HG03060 (cell line): ENCODE measurements around the gene UBTD1.

Experiments used
- ATAC-seq: cut with Tn5 transposase; IDR thresholded peaks from one replicate; pipeline ENCODE4 v1.9.1; 2021; ENCODE audit warnings: low read depth, moderate number of reproducible peaks; ENCODE audit not compliant: unreplicated experiment

The UBTD1 gene

DNA sequence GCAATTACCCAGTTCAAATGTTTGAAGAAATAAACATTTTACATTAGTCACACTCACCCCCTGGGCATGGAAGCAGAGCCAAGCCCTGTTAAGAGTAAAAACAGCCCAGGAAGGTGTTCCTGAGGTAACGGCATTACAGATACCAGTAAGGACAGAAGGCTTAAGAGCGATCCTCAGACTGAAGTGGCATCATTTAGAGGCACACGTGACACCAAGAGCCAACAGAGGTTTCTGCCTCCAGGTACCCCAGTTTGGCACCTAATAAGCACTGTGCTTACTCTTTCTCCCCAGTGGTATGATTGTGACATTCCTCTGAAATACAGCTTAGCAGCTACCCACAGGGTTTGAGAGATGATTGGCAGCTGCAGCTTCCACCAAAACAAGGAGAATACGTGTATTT is 17.7 kb upstream of the UBTD1 start:
- no peak for ATAC-seq

DNA sequence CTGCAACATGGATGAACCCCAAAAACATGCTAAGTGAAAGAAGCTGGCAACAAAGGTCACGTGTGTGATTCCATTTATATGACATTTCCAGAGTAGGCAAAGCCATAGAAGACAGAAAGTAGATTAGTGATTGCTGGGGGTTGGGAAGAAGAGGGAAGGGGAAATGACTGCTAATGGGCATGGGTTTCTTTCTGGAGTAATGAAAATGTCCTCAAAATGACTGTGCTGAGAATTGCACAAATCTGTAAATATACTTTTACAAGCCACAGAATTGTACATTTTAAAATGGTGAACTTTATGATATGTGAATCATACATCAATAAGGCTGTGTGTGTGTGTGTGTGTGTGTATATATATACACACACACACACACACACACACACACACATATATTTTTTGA is 16.3 kb upstream of the UBTD1 start:
- ATAC-seq, result no peak

DNA sequence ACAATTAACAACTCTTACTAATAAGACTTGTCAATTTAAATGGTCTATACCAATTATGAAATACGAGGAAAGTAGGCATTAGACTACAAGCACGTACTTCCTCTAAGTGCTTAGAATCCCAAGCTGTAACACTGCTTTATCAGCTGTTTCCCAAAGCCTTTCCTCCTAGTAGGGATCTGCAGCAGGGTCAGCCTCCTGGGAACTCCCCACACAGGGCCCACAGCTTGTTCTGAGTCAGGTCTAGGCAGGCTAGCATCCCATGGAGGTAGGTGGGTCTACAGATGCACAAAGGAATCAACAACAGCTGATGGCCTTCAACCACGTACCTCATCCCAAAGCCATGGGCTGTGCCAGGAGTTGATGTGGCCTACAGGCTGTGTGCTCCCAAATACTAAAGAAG is 15.2 kb upstream of the UBTD1 start:
- no peak for ATAC-seq

DNA sequence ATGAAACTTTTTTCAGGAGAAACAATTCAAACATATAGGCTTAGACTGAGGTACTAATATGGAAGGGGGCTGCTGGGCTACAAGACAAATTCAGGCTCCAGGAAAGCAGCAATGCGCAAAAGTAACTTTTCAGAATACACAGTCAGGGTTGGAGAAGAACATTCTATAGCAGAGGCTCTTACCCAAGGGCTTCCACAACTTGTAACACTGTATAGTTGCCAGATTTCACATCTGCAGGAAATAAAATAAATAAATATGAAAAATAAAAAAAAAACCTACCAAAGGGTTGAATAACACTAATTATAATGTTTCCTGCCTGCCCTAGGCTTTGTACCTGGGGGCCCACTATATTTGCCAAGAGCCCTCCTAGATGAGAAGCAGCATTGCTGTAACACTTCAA is 14.8 kb upstream of the UBTD1 start:
- ATAC-seq, result no peak

DNA sequence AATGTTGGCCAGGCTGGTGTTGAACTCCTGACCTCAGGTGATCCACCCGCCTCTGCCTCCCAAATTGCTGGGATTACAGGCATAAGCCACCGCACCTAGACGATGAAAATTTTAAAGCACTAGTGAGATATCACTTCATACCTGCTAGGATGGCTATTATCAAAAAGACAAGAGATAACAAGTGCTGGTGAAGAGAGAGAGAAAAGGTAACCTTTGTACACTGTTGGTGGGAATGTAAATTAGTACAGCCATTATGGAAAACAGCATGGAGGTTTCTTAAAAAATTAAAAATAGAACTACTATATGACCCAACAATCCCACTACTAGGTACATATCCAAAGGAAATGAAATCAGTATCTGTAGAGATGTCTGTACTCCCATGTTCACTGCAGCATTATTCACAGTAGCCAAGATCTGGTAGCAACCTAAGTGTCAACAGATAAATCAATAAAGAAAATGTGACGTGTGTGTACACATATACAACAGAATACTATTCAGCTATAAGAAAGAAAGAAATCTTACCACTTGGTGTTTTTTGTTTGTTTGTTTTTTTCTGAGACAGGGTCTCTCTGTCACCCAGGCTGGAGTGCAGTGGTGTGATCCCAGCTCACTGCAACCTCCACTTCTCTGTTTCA is 13.0 kb upstream of the UBTD1 start:
- no peak for ATAC-seq

DNA sequence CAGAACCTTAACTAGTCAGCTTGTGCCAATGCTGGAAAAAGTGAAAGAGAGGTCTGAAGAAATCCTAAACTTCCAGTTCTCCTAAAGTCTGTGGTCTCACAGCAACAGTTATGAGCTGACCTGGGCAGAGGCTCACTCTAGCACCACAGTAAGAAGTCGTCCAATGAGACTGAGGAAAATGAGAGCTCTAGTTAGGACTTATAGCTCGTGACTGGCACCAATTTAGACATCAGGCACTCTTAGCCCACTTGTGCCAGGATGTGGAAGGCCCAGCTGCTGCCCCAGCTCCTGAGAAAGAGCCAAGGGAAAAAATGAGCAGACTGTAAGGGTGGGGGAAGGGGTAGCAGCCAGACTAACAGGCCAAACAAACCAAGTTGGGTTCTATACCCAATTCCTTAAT is 8.1 kb upstream of the UBTD1 start:
- ATAC-seq, result no peak

DNA sequence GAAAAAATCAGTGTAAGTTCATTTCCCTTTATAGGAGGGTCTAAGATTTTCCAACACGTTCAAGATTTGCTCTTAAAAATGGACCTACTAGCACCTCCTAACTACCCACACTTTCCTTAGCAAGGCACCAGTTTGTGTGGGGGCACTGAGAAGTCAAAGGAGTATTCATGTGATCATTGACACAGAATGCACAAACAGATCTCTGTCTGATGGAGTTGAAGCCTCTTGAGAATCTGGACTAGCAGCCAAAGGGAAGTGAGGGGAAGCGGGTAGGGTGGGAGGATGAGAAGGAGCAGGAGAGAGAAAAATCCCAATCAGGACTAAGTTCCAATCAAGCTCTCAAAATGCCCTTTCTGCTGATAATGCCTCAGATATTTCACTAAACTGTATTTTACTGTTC is 4.6 kb upstream of the UBTD1 start:
- ATAC-seq, result no peak

DNA sequence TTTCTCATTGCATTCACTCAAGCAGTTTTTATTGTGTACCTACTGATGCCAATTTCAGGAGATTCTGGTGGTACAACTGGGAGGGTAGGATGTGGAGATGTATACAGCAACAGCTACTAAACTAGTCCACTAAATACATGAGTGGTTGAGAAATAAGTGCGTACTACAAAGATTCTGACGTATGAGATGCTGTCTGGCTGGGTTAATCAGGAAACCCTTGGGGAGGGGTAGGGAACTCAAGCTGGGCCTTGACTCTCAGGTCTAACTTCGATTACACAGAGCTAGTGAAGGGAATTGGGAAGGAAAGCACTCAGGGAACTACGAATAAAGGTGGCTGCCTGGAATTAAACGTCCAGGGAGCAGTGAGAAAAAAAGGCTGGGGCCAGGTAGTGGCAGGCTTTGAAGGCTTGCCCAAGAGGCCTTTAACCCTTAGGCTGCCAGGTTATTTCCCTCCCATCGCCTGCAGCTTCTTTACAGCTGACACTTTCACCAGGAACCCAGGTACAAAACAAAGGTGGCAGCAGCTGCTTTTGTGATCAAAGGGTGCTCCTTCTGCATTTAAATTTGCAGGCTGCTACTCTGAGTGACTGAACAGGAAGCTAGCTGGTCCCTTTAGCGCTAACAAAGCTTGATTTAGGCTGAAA is 3.7 kb upstream of the UBTD1 start:
- no peak for ATAC-seq

DNA sequence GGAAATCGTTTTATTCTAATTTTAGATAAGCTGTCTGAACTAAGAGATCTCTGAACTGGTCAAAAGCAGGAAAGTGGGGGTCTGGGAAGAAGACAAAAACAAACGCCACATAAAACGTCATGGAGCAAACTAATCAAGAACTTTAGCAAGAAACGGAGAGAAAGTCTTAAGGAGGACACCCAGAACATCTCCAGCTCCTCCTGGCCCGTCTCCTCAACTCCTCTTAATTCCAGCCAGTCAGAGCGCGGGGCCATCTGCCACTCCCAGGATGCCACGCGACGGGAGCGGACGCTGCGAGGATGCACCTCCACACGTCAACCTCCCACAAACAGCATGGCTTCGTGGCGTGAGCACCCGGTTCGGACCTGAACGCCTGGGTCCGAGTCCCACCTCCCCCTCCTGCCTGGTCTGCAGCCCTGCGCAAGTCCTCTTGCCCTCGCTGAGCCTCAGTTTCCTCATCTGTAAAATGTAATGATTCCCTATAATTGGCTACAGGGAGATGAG is 1.1 kb upstream of the UBTD1 start:
- ATAC-seq, result peak; percentile 24

DNA sequence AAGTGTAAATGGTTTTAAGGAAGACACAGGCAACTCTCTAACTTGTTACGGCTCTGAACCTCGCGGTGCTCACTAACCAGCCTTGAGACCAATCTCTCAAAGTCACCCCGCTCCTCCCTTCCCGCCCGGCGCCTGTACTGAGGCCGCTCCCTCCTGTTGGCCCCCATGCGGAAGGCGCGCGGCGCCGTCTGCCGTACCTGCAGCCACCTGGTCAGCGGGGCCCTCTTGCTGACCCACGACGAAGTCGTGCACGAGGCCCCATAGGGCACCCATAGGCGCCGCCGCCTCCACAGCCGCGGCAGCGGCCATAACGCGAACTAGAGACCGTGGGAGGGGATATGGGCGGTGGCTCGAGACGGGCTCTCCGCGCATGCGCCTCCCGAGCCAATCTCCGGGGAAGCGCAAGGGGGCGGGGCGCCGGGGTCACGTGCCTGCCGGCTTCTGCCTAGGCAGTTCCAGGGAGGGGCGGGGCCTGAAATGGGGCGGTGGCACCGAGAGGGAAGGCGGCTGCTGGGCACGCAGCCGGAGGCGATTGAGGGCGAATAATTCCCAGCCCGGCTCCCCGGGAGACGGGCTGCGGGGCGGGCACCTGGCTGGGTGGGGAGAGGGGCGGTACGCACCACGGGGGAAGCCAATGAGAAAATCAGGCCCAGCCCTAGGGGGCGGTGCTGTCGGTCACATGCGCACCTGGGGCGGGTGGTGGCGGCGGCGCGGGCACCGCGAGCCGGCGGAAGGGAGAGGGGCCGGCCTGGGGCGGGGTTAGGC is 466 bp upstream of the UBTD1 start, which contains the start of gene MMS19:
TSS of gene MMS19 (minus strand) at position 347 of the 765 bp plus-strand sequence. CDS start at position 309, 38 bp downstream.
- ATAC-seq, result peak; percentile 75

DNA sequence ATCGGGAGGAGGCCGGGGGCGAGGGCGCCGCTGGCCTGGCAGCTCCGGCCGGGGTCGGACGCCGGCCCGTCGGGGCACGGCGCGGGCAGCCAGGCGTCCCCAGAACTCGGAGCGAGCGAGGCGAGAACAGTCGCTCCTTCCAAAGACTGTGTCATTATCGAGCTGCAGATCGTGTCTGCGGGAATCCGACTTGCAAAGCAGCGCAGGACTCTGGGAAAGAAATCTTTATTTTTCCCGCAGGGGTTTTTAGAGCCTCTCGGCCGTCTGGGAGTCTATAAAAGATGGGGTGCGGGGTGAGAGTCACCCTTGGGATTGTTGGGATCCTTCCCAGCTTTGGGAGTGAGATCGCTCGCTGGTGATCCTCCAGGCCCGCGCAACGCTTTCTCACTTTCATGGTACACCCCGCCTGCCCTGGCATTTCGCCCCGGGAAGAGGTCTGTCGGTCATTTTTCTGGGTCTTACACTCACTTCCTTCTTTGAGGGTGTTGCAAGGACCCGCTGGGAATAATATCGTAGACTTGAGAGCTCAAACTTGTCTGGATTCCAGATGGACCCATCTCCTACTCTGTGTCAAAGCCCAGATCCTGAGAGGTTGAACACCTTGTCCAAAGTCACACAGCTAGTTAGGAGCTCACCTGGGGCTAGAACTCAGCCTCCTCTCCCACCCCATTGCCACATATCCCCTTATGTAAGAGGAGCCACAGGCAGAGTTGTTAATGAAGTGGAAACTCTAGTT is 1.0 kb downstream of the UBTD1 start:
- ATAC-seq, result no peak

DNA sequence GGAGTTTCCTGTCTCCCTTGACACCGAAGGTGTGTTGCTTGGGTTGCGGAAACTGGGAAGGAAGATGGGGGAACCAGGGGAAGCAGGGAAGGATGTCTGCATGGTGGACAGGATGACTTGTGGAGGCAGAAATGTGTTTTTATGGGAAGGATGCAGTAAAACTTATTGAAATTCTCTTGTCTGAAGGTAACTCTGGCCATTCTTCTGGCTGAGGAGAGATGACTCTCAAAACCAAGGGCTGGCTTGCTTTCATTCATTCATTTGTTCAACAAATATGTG is 1.5 kb downstream of the UBTD1 start:
- ATAC-seq, result no peak

DNA sequence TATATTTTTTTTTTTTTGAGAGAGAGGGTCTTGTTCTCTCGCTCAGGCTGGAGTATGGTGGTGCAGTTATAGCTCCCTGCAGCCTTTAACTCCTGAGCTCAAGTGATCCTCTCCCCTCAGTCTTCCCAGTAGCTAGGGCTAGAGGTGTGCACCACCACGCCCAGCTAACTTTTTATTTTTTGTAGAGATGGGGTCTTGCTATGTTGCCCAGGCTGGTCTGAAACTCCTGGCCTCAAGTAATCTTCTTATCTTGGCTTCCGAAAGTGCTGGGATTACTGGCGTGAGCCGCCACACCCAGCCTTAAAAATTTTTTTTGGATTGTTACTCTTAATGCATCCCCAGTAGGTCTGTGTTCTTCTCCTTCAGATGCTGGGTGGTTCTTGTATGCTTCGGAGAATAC is 4.2 kb downstream of the UBTD1 start:
- ATAC-seq, result no peak

DNA sequence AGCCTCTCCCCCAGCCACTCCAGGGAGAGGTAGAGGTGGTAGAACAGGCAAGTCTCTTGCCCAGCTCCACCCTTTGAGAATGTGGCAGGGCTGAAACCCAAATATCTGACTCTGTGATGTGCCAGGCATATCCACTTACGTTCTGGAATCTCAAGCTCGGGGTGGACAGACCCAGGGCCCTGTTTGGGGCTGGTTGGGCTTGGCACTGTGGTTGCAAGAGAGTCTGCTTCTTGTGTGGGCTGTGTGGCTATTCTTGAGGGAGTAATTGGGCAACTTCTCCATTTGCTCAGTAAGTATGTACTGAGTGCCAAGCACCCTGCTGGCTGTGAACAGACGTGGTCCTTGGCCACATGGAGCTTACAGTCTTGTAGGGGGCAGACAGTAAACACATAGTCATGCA is 4.7 kb downstream of the UBTD1 start:
- ATAC-seq, result no peak

DNA sequence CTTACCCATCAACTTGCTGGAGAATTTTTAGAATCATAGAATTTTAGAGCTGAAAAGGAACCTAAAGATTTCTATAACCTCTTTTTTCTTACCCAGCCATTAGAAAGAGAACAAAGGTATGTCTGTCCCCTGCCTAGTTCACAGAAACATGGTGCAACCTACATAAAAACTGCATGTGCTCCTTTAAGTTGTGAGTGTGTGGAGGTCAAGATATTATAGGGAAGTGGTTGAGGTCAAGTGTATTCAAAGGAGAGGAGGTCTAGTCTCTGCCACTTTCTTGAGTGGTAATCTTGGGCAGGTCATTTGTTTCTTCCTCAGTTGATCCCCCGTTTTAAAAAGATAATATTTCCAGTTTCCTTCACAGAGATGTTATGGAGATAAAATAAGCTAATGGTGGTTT is 6.4 kb downstream of the UBTD1 start:
- ATAC-seq, result no peak

DNA sequence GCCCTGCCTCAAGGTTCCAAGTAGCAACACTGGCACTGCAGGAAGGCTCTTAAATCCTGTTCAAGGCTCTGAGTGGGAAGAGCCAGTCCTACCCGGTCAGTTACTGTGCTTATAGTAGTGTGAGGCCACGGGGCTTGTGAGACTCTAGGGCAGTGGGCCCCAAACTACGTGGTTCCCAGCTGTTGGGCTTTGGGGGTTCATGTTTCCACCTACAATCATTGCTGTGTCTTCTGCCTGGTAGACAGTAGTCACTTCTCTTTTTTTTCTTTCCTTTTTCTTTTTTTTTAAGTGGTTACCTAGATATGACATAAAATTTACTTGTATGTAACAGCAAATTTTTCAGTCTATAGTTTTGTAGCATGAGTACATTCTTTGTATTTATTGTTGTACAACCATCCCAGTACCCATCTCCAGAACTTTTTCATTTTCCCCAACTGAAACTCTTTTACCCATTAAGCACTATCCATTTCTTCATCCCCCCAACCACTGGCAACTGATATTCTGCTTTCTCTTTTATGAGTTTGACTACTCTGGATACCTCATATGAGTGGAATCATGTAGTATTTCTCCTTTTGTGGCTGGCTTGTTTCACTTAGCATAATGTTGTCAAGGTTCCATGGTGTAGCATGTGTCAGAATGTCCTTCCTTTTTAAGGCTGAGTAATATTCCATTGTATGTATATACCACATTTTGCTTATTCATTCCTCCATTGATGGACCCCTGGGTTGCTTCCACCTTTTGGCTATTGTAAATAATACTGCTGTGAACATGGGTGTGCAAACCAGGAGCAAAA is 7.7 kb downstream of the UBTD1 start:
- no peak for ATAC-seq

DNA sequence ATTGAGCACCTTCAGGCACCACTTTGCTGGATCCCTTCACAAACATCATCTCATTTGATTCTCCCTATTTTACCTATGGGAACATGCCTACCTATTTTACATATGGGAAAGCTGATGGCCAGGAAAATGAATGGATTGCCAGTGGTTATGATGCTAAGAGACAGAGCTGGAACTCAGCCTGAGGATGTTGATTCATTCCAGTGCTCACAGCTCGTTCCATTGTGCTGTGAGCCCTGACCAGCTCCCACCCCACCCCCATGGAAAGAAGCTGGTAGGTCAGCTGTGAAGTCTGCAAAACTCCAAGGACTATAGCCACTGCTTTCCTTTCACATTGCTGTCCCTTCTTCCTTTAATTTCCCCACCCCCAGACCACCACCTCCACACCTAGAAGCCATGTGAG is 9.6 kb downstream of the UBTD1 start:
- ATAC-seq, result no peak

DNA sequence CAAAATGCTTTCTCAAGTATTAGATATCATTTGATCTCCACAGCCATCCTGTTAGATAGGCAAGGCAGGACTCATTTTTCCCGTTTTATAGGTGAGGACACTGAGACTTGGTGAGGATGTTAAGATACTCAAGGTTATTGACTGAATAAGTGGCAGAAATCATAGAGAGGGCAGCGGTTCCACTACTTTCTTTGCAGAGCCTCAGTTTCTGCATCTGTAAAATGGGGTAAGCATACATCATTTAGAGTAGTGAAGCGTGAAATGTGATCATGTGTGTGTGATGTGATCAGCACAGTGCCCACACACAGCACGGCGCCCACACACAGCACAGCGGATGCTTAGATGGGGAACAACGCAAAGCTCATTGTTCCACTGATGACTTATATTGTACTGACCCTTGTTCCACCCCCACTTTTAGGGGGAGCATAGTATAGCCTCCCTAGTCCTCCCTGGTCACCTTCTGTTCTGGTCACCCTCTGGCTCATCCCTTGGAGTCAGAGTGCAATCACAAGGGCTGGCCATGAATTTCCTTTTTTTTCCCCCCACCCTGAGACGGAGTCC is 10.5 kb downstream of the UBTD1 start:
- ATAC-seq, result no peak

DNA sequence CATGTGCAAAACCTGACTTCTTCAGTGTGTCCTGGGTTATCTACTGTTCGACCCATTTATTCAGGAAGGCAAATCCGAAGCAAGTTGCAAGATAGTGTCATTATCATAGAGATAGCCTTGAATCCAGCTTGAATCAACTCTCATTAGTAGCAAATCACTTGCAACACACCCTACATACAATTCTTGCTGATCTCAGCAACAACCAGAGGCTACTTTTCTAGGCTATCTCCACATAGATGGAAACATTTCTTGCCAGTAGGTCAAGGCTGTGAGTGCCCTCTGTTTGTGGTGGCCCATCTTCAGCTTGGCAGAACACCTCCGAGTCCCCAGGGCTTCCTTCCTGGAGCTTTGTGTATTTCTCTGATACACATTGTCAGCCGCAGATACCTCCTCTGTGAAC is 12.0 kb downstream of the UBTD1 start:
- ATAC-seq, result no peak
